H1 (cell line): ENCODE results near the gene SNX32. TPM values are rescaled to one million over a fixed set of nuclear protein-coding genes. Genes with fewer than 3 reads are reported as not detected.

ENCODE experiments used
- CTCF ChIA-PET: fragments of 300-600 bp; sonication (Branson Sonifier 250); formaldehyde crosslinking; loops from one replicate; lab custom pipeline; 2021; ENCODE audit not compliant: partially characterized antibody; lab: Charles Lee
- POLR2A ChIA-PET: fragments of 300-600 bp; sonication (Branson Sonifier 250); formaldehyde crosslinking; loops from one replicate; lab custom pipeline; 2021; ENCODE audit warnings: inconsistent platforms; ENCODE audit not compliant: partially characterized antibody; lab: Charles Lee
- DNase-seq, 2 experiments: peaks; one replicate each; pipeline versions ENCODE4 v3.0.0 to v3.0.0-alpha.2; 2010 to 2022; ENCODE audit warnings: low spot score in 2 of 2, low read depth in 1 of 2, mixed read lengths in 1 of 2
- FAIRE-seq: peaks from 2 replicates; lab custom pipeline; 2011; peaks lifted over from hg19 to GRCh38; lab: Jason Lieb, UNC
- H2AFZ ChIP-seq: 2 replicates; pipeline ENCODE4 v1.8.1; 2012; ENCODE audit warnings: low read length, inconsistent platforms
- H2AK5ac ChIP-seq: 2 replicates; pipeline ENCODE4 v1.6.1; 2013; ENCODE audit warnings: low read depth, low read length
- H2BK120ac ChIP-seq: replicated peaks from 2 replicates; pipeline ENCODE3; 2013; ENCODE audit warnings: low read depth, low read length, inconsistent platforms
- H2BK12ac ChIP-seq: 2 replicates; pipeline ENCODE4 v1.6.1; 2013; ENCODE audit warnings: low read depth, low read length
- H2BK15ac ChIP-seq: 2 replicates; pipeline ENCODE4 v1.6.1; 2013; ENCODE audit warnings: low read length
- H2BK20ac ChIP-seq: 2 replicates; pipeline ENCODE4 v1.6.1; 2013; ENCODE audit warnings: low read length
- H2BK5ac ChIP-seq: 2 replicates; pipeline ENCODE4 v1.6.1; 2013; ENCODE audit warnings: low read depth, low read length
- H3K14ac ChIP-seq: 2 replicates; pipeline ENCODE4 v1.6.1; 2013; ENCODE audit warnings: inconsistent platforms; ENCODE audit not compliant: insufficient read length
- H3K18ac ChIP-seq: 2 replicates; pipeline ENCODE4 v1.6.1; 2013; ENCODE audit warnings: low read length; ENCODE audit errors: extremely low read depth
- H3K23ac ChIP-seq: 2 replicates; pipeline ENCODE4 v1.6.1; 2013; ENCODE audit warnings: inconsistent platforms; ENCODE audit not compliant: insufficient read length
- H3K23me2 ChIP-seq: 2 replicates; pipeline ENCODE4 v1.6.1; 2013; ENCODE audit warnings: low read depth, low read length
- H3K27ac ChIP-seq: 2 replicates; pipeline ENCODE4 v1.6.1; 2011; ENCODE audit warnings: low read depth, low read length, inconsistent platforms
- H3K27me3 ChIP-seq, 4 experiments: replicated peaks in 1 of 4; 1 replicate in 1 of 4; 2 replicates in 3 of 4; pipeline versions ENCODE4 v1.6.1 to v1.8.1; 2011 to 2013; ENCODE audit warnings: low read length in 3 of 4, mild to moderate bottlenecking in 3 of 4, inconsistent platforms in 2 of 4, mixed read lengths in 2 of 4, moderate library complexity in 1 of 4; ENCODE audit not compliant: control insufficient read depth in 3 of 4, insufficient read depth in 3 of 4; ENCODE audit errors: extremely low read depth in 1 of 4
- H3K36me3 ChIP-seq, 4 experiments: 2 replicates each; pipeline versions ENCODE4 v1.6.1 to v1.8.1; 2011 to 2013; ENCODE audit warnings: mild to moderate bottlenecking in 4 of 4, low read length in 3 of 4, moderate library complexity in 2 of 4, control low read depth in 1 of 4, inconsistent platforms in 1 of 4; ENCODE audit not compliant: insufficient read depth in 4 of 4, control insufficient read depth in 2 of 4
- H3K4ac ChIP-seq: replicated peaks from 2 replicates; pipeline ENCODE3; 2013; ENCODE audit warnings: low read length, low read depth, mixed read lengths, inconsistent platforms; ENCODE audit not compliant: insufficient read length
- H3K4me1 ChIP-seq, 4 experiments: replicated peaks in 1 of 4; 1 replicate in 1 of 4; 2 replicates in 3 of 4; pipeline versions ENCODE4 v1.6.1 to v1.8.1; 2011 to 2013; ENCODE audit warnings: low read length in 3 of 4, inconsistent platforms in 2 of 4, mixed read lengths in 1 of 4; ENCODE audit not compliant: insufficient read depth in 4 of 4, control insufficient read depth in 3 of 4
- H3K4me2 ChIP-seq, 2 experiments: 2 replicates each; pipeline versions ENCODE4 v1.6.1 to v1.8.1; 2011 to 2013; ENCODE audit warnings: low read depth in 2 of 2, low read length in 2 of 2, control low read depth in 1 of 2, inconsistent platforms in 1 of 2, mild to moderate bottlenecking in 1 of 2; ENCODE audit not compliant: insufficient read depth in 1 of 2
- H3K4me3 ChIP-seq, 4 experiments: fragments of 200-600, 300-600 bp in 1 of 4; sonication (generic), shearing (Covaris generic), sonication (Bioruptor Twin) in 1 of 4; 2 replicates each; pipeline versions ENCODE4 v1.5.1 to v1.8.1; 2011 to 2016; ENCODE audit warnings: low read length in 4 of 4, low read depth in 3 of 4, control low read depth in 2 of 4, inconsistent platforms in 2 of 4, mild to moderate bottlenecking in 2 of 4, mixed read lengths in 1 of 4, moderate library complexity in 1 of 4; ENCODE audit not compliant: insufficient read depth in 2 of 4; ENCODE audit errors: extremely low read depth in 1 of 4
- H3K56ac ChIP-seq: replicated peaks from 2 replicates; pipeline ENCODE3; 2013; ENCODE audit warnings: low read depth, mild to moderate bottlenecking, mixed read lengths, low read length, inconsistent platforms; ENCODE audit not compliant: insufficient read length
- H3K79me1 ChIP-seq: 2 replicates; pipeline ENCODE4 v1.6.1; 2013; ENCODE audit warnings: low read depth, low read length, control low read depth
- H3K79me2 ChIP-seq, 2 experiments: 2 replicates each; pipeline versions ENCODE4 v1.6.1 to v1.8.1; 2012 to 2013; ENCODE audit warnings: low read length in 2 of 2, mild to moderate bottlenecking in 2 of 2, inconsistent platforms in 1 of 2; ENCODE audit not compliant: insufficient read depth in 2 of 2, control insufficient read depth in 1 of 2
- H3K9ac ChIP-seq, 4 experiments: replicated peaks in 1 of 4; 1 replicate in 1 of 4; 2 replicates in 3 of 4; pipeline versions ENCODE4 v1.6.1 to v1.8.1; 2011 to 2013; ENCODE audit warnings: low read depth in 3 of 4, low read length in 3 of 4, control low read depth in 2 of 4, mild to moderate bottlenecking in 2 of 4, moderate library complexity in 2 of 4, inconsistent platforms in 1 of 4; ENCODE audit errors: extremely low read depth in 1 of 4
- H3K9me3 ChIP-seq, 2 experiments: 2 replicates each; pipeline versions ENCODE4 v1.6.1 to v1.8.1; 2012 to 2013; ENCODE audit warnings: mild to moderate bottlenecking in 2 of 2, moderate library complexity in 2 of 2, control low read depth in 1 of 2, inconsistent platforms in 1 of 2, low read depth in 1 of 2, low read length in 1 of 2, mixed read lengths in 1 of 2; ENCODE audit not compliant: insufficient read depth in 2 of 2
- H4K20me1 ChIP-seq, 2 experiments: replicated peaks in 1 of 2; 2 replicates each; pipeline versions ENCODE3 to v1.8.1; 2011 to 2013; ENCODE audit warnings: inconsistent platforms in 2 of 2, low read length in 2 of 2, mild to moderate bottlenecking in 1 of 2; ENCODE audit not compliant: insufficient read depth in 2 of 2, control insufficient read depth in 1 of 2
- H4K5ac ChIP-seq: 2 replicates; pipeline ENCODE4 v1.6.1; 2013; ENCODE audit warnings: low read length, low read depth, mixed read lengths, inconsistent platforms; ENCODE audit not compliant: insufficient read length
- H4K8ac ChIP-seq: 2 replicates; pipeline ENCODE4 v1.8.0; 2013; ENCODE audit warnings: mild to moderate bottlenecking, moderate library complexity, low read length, inconsistent platforms; ENCODE audit not compliant: insufficient read depth; ENCODE audit errors: extremely low read depth
- H4K91ac ChIP-seq: replicated peaks from 2 replicates; pipeline ENCODE3; 2013; ENCODE audit warnings: low read length, mixed read lengths, inconsistent platforms; ENCODE audit not compliant: insufficient read length
- USF2 ChIP-seq: IDR thresholded peaks from 2 replicates; pipeline ENCODE4 v1.6.1; 2011; ENCODE audit warnings: low read length, improper control_type of control experiment
- WGBS, 2 experiments: shearing (Covaris generic) in 1 of 2; methylation state at CpG; one replicate each; pipeline versions ENCODE4 v1.1.6 to v1.1.7; 2013 to 2015; ENCODE audit warnings: low lambda C conversion rate in 2 of 2, mixed read lengths in 2 of 2, inconsistent platforms in 1 of 2, low coverage in 1 of 2, missing lambda C conversion rate in 1 of 2; ENCODE audit not compliant: insufficient replicate concordance in 2 of 2, insufficient coverage in 1 of 2, insufficient read length in 1 of 2; ENCODE audit errors: extremely low coverage in 1 of 2, missing lambda C conversion rate in 1 of 2; 5-methylcytosine and 5-hydroxymethylcytosine counted together
- polyA plus RNA-seq, 7 experiments: library from polyadenylated mRNA; depleted of rRNA in 3 of 7; stranded (reverse) in 5 of 7; unstranded in 2 of 7; fragments of >200 nt in 5 of 7; fragments of 200-250 nt in 2 of 7; gene quantifications; 1 replicate in 5 of 7; 2 replicates in 1 of 7; 4 replicates in 1 of 7; pipeline versions ENCODE4 v1.2.1 to v1.2.3, GENCODE V29; 2011 to 2013; ENCODE audit warnings: missing spikeins in 2 of 7, mixed read lengths in 2 of 7
- total RNA-seq: library from RNA; stranded (reverse); fragmentation: NEBNext Ultra II Directional; extraction: Animal tissue kit (Norgen Biotek cat#: 25700); gene quantifications from 2 replicates; pipeline ENCODE4 v1.2.1, GENCODE V29; 2021

The SNX32 gene
- total and polyA plus RNA-seq, 2 of the 8 experiments (the other 6 are each of a cell fraction or from before 2014, with no cell fraction given): 0.76 to 2.2 TPM

- Histone ChIP-seq H2BK15ac (no peak overlapping the region), H2BK20ac (no peak overlapping the region), H3K56ac (no peak overlapping the region), H3K9ac (no peak overlapping the region), H4K91ac (no peak overlapping the region), H2AFZ (no peak overlapping the region), H3K36me3 (peaks cover 8 to 22% (median 18%) of the 10 kb centered on the region in 4 experiments; a peak in 7 of 8 replicates), H3K27me3 (no peaks in the 10 kb centered on the region), H3K9me3 (no peaks in the 10 kb centered on the region), H2AK5ac (no peak overlapping the region), H3K79me1 (no peaks in the 10 kb centered on the region), H3K23me2 (peaks cover under 1% of the 10 kb centered on the region; the same call in 1 of the 2 replicates), H3K27ac (no peak overlapping the region), H3K4me2 (no peak overlapping the region), H4K5ac (no peak overlapping the region), H2BK120ac (no peak overlapping the region), H4K20me1 (peaks cover 5 to 6% of the 10 kb centered on the region in 2 experiments), H2BK5ac (no peak overlapping the region), H3K4me3 (no peak overlapping the region), H3K18ac (no peak overlapping the region), H4K8ac (no peak overlapping the region), H3K23ac (no peak overlapping the region), H3K14ac (no peak overlapping the region), H2BK12ac (no peak overlapping the region), H3K4me1 (peaks cover 0 to 3% (median 2%) of the 10 kb centered on the region in 4 experiments; a peak in 4 of 7 replicates), H3K79me2 (peaks cover 0 to 1% of the 10 kb centered on the region in 2 experiments; a peak in 1 of 4 replicates), H3K4ac (no peak overlapping the region)
- WGBS, 2 experiments: 90% methylated on average over 28 of the region's 30 CpGs; no CpG with 5 or more reads in 1 of the 2 experiments
- ChIA-PET CTCF (interaction anchor here (0.7 to 19.6 kb wide), 14 partner anchors 10 to 171 kb away, joined by 3 to 283 read pairs (median 30); partner anchors contain the start of genes CCDC85B, CFL1, EFEMP2 and FOSL1), POLR2A (interaction anchor here (1.1 to 39.7 kb wide), 5 partner anchors 8 to 163 kb away, joined by 3 to 1071 read pairs (median 6); partner anchors contain the start of genes BANF1, CCDC85B, CFL1 and EFEMP2)
- no peak for DNase-seq
- FAIRE-seq: no peak
- no peak for TF ChIP-seq USF2
These were observed 48.6 kb downstream of the SNX32 start for GRCh38 chr11:65882120-65883057.
